GM19023 (cell line): ENCODE results near the gene SLC4A4.
"Not testable (repeated sequence)": the region's sequence is repeated elsewhere in the genome, so short reads cannot be mapped to it uniquely, and the experiment has no call there.

ENCODE experiments used
- ATAC-seq: cut with Tn5 transposase; IDR thresholded peaks from one replicate; pipeline ENCODE4 v1.9.1; 2021; ENCODE audit warnings: mild to moderate bottlenecking, moderate library complexity; ENCODE audit not compliant: unreplicated experiment

SLC4A4 gene

DNA sequence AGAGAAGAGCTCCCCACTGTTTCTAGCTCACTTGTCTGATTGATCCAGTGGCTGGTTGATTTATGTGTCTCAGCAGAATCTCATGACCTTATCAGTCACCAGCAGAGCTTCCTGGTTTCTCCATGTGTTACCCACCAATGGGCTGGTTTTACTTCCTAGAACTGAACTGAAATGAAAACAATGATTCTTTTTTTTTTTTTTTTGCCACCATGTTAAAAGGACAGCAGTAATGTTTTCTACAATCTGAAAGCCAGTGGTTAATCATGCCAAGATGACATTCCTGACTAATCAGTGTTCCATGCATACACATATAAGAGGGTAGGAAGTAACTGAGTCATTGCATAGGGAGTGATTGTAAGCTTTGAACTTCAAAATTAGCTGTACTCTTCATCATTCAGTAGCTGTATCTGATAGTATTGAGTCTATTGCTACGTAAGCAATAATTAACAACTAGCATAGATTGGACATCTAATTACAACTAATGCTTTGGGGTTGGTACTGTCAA, 67.7 kb downstream of the SLC4A4 start:
- no peak for ATAC-seq

DNA sequence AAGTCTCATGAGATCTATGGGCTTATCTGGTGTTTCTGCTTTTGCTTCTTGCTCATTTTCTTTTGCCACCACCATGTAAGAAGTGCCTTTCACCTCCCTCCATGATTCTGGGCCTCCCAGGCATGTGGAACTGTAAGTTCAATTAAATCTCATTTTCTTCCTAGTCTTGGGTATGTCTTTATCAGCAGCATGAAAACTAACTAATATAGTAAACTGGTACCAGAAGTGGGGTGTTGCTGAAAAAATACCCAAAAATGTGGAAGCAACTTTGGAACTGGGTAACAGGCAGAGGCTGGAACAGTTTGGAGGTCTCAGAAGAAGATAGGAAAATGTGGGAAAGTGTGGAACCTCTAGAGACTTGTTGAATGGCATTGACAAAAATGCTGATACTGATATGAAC, 70.1 kb downstream of the SLC4A4 start:
- ATAC-seq, result not testable (repeated sequence)

DNA sequence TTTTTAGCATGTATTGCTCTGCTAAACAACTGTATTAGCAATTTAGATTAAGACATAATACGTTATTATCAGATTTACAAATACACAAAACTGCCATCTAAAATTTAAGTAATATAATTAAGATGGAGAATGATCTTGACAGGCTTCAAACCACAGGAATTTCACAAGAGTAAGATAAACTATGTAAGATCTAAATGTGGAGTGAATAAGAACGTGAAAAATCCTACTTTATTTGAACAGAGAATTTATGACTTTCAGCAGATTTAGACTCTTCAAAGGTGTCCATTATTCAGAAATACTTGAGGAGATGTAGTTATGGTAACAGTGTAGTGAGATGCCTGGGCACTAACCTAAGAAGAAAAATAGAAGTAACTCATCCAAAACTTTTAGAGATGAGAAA, 73.2 kb downstream of the SLC4A4 start:
- ATAC-seq, result no peak

DNA sequence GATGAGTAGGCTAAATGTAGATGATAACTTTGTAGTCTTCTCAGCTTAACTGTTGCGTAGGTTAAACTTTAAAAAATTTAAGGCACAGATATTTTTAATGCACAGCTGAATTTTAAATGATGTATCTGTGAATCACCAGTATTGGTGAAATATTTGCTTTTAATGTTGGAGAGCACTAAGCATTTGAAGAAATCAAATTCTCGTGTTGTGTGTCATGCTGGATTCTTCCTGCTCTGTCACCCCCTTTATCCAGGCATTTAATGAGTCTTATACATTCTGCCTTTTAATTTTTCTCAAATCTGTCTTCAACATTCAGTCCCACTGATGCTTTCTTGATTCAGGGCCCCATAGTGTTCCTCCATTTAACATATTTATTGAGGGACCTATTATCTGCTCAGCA, 76.7 kb downstream of the SLC4A4 start:
- ATAC-seq, result no peak

DNA sequence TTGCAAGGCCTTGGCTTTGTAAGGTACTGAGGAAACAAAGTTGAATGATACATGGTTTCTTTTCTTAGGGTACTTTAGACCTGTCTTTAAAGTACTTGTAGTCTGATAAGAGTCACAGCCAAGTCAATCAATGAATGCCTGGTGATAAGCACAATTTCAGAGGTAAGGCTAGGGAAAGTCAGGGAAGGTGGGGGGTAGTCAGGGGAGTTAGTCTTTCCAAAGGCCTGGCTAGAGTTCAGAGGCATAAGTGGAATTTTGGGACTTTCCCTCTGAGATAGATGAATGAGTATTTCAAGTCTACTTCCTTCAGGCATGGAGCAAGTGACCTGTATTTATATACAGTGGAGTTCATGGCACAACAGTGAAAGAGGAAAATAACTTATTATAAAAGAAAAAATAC, 78.3 kb downstream of the SLC4A4 start:
- ATAC-seq, result no peak

DNA sequence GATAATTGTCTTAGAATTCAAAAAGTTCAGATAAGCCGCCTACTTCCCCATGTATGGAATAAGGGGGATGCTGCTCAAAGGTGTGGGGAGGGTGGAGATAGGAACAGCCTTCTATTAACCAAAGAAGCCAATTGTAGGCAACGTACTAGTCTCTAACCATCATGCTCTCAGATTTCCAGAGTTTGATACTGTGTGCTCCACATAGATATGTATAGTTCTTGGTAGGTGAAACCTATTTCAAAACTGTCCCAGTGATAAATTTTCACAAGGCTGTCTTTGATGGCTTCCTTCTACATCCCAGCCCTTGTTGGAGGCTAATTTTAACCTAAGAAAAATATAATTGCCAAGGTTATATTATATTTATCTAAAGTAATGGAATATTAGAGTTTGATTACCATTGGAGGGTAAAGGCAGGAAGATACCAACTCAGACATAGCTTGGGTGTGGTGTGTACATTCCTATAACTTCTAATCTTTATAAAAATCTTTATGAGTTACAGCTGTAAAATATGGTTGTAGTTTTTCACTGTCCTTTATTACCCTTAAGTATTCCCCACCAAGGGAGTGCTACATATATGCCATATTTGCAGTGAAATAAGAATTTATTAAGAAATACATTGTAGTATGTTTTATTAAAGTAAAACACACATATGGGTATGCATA, 87.7 kb downstream of the SLC4A4 start:
- ATAC-seq, result no peak

DNA sequence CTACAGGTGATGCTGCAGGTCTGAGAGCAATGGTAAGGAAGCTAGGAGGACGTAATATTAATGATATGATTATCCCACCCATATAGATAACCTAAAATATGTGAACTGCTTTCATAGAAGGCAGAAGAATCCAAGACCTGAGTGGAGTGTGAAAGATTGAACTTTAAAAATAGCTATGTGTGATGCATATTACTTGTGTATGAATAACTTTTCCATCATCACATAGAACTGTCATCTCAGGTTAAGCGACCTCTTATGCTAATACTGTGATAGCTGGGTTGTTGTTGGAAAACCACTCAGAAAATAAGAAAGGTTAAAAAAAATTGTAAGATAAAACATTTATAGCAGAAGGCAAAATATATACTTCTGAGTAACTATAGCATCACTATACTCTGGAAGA, 90.3 kb downstream of the SLC4A4 start:
- no peak for ATAC-seq

DNA sequence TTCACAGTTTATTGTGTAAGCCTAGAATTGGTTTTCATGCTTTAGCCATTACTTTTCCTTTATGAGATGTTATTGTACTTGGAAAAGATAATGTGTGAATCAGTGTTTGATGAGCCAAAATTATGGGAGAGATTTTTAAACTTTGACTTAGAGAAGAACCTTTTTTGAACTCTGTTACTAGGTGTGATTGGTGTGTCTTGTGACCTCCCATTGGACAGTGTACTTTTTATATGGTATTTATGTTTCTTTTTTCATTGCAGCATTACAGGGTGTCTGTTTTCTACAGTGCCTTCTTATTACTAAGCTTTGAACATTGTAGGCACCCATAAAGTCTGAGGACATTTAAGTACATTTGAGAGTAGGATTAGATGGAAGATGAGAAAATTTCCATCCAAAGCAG, 91.1 kb downstream of the SLC4A4 start:
- ATAC-seq, result no peak

DNA sequence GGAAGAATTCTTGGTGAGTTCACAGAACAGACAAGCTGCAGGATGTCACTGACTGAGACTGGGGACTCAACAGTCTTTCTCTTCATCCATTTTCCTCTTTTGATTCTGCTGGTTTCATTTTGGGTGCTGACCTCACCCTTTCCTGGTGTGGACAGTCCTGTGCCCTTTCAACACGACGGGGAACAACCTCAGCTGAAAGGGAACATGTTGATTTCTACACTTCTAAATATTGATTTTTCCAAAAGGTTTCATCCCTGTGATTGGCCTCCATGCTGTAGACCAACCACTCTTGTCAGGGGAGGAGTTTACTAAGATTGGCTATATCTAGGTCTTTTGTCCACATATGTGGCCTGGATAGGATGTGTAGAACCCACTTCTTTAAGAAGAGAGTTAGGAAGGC, 91.8 kb downstream of the SLC4A4 start:
- no peak for ATAC-seq

DNA sequence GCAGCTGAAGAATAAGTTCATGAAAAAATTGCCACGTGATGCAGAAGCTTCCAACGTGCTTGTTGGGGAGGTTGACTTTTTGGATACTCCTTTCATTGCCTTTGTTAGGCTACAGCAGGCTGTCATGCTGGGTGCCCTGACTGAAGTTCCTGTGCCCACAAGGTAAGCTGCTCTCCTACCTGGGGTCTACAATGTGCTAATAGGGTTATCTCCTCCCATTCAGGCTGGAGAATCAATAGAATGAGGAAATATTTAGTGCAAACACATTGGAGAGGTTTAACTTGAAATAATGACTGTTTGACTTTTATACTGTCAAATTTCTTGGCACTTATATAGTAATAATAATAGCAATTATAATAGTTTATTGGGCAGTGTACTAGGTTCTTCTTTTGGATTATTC, 101.8 kb downstream of the SLC4A4 start:
- ATAC-seq, result no peak

DNA sequence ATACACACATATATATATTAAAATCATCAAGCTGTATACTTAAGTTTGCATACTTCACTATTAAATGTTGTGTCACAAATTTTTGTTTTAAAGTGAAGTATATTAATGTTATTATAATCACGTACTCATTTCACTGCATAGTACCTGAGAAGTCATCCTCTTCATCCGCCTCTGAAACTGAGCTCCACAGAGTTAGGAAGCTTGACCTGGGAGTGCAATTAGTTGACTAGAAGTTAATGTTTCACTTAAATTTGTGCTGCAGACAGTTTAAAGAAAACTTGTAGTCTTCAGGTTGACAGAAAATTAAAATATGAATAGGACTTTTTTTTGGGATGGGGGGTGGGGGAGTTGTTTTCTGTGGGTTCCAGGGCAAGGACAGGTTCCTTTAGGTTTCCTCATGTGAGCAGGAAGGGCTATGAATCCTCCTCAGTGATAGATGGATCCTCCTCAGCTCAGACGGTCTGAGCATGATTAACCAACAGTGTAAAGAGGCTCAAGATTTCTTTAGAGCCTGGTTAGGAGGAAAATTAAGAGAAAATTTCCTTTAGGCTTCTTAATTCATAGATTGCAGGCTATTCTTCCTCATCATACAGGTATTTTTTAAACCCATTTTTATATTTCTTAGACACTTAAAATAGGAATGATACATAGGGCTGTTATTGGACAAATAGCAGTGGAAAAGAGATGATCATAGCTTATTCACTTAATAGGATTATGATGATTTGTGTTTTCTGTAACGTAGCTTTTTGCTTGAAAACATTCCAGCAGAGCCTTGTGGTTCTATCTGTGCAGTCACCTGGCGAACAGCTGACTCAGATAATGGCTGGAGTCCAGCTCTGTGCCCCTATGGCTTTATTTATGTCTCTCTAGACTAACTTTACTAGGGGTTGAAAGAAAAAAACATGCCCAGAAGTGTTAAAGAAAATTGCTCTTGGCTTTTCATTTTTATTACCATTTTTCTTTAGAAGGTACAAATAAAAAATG, 102.7 kb downstream of the SLC4A4 start:
- no peak for ATAC-seq

DNA sequence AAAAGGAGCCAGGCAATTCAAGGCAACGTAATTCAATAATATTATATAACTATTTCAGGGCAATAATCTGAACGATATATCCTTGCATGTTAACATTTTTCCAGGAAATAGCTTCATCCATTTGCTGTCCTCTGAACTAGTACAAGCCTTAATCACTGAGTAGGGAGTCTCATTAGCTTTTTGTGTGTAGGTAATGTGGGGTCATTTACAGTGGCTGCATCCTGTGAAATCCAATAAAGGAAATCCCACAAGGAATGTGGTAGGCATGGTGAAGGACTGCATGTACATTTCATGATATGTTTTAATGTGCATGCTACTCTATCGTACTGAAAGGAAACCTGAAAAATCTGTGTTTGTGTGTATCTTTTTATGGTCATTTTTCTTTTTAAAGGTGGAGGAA, 103.5 kb downstream of the SLC4A4 start:
- ATAC-seq, result no peak

DNA sequence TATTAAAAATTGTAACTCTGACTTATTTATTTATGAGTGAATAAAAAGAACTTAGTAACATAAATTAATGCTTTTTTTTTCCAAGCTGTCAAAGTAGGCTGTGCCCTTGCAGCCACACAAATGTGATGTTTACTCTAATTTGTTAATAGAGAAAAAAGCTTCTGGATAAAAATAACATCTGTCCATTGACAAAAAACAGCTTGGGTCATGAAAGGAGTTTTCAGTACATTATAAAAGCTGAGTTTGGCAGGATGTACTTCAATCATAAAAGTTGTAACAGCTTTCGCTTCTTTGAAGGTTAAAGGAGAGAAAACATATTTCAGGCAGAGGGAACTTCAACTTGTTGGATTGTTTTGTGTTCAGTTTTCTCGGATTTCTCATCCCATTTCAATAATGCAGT, 105.6 kb downstream of the SLC4A4 start:
- no peak for ATAC-seq

DNA sequence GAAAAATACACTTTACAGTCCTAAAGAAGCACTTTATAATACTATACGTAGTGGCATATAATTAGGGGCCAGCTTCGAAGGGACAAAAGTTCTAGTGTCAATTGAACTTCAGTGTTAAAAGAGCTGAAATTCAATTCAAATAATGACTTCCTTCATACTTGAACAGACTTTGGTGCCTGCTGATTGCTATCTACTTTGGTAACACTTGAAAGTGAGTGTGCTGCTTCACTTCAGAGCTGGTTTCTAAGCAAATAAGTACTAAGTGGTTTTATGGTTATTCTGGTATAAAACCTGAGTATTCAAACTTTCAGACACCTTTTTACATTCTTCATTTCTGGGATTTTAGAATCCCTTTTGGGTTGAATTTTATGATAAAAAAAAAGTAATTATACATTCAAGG, 107.0 kb downstream of the SLC4A4 start:
- ATAC-seq, result no peak

DNA sequence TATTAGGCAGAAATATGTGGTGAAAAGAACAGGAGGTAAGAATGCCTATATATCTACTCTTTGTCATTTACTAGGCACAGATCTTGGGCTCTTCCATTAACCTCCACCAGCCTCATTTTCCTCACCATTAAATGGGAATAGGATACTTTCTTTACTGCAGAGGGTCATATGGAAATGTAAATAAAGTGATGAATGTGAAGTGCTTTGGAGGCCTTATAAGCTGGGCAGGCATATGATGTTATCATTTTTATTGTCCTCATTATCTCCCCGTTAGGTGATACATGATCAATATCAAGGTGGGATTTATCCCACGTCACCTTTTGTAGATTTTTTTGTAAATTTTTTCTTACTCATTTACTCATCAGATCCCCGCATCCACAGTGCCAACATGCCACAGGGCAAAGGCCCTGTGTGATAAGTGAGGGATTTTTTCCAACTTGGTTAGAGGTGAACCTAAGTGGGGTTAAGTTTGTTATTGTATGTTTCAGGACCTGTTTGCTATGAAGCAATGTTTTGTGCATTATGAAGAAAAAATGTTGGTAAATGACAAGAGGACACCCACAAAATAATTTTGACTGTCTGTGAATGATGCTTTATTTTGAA, 107.8 kb downstream of the SLC4A4 start:
- ATAC-seq, result no peak

DNA sequence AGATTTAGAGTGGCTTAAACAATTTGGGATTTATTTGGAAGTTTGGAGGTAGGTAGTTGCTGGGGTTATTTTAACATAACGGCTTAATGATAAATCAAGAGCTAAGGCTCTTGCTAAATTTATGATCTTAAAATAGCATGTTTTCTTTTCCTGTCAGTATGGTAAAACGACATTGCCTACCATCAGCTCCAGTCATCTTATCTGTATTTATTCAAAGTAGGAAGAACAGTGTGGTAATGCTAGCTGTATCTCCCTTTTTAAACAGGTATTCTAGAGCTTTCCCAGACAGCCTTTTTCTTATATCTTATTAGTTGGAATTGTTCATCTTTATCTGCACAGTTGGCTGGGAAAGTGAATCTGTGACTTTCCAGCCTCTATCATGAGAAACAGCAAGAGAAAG, 110.2 kb downstream of the SLC4A4 start:
- no peak for ATAC-seq

DNA sequence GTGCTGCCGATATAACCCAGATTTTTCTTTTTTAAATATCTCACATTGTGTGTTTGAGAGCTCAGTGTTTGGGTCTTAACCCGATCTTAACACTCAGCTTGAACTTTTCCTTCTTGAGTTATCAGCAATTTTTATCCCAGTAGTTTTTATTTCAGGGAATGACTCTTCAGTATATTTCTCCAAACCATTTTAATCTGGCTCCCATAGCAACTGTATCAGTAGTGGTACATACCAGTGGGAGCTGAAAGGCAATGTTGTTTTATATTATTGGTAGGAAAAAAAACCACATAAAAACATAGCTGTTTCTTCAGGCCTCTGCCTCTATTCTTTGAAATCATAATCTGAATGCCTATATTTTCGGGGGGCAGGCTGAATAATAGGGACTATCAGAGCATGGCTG, 111.1 kb downstream of the SLC4A4 start:
- ATAC-seq, result no peak

DNA sequence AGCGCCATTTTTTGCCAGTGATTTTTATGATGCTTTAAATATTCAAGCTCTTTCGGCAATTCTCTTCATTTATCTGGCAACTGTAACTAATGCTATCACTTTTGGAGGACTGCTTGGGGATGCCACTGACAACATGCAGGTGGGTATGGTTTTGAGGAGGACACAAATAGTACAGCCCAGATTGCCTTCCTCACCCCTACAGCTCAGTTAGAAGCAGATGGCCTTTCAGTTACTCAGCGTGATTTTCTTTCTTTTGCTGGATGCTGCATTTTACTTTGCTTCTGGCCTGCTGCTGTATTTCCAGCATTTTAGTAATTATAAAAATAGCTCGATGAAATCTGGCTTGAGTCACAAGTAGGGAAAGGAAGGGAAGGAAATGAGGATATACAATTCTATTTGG, 114.7 kb downstream of the SLC4A4 start:
- no peak for ATAC-seq

DNA sequence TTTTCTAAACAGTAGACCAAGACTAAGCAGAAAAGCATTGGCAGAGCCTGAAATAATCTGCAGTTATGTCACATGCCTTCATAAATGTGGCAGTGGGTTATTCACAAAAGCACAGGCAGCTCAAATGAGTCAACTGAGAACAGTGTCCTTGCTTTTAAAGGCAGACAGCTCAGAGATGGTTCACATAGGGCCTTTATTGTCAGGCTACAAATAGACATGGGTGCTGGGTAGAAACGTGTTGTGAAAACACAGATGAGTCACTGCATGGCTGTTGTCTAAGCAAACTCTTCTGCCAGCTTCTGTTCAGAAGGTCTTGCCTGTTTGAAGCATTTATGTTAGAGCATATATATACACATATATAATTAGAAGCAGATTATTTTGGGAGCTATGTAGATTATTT, 118.0 kb downstream of the SLC4A4 start:
- no peak for ATAC-seq

DNA sequence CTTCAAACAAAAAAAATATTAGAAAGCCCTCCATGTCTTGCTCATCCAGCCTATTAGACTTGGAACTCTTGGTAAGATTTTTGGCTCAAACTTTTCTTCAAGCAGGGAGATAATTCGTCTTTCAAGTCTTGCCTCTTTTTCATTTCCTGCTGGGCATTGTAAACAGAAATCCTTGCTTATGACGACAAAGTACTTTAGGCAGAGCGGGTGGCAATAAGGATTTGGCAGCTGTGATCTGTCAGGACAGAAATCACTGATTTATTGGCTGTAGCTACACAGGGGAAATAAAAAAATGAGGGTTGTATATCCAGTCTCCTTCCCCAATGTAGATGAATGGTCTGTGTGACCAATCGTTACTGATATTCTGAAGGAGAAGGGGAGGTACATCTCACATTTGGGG, 121.6 kb downstream of the SLC4A4 start:
- ATAC-seq, result no peak

DNA sequence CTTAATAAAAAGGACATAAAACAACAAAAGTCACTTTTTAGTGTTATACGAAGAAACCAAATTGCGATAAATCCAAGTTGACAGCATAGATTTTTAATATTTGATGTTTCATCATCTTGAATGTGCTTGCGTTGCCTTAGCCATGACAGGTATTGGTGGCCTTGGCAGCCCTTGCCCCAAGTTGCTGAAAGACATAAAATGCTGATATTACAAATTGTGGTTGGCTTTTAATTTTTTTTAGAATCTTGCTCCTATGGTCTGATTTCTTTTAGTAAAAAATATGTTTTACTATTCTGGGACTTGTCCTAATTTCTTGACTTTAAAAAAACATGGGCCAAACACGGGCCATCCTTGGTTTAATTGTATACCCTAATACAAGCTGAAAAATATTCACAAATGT, 122.6 kb downstream of the SLC4A4 start:
- no peak for ATAC-seq

DNA sequence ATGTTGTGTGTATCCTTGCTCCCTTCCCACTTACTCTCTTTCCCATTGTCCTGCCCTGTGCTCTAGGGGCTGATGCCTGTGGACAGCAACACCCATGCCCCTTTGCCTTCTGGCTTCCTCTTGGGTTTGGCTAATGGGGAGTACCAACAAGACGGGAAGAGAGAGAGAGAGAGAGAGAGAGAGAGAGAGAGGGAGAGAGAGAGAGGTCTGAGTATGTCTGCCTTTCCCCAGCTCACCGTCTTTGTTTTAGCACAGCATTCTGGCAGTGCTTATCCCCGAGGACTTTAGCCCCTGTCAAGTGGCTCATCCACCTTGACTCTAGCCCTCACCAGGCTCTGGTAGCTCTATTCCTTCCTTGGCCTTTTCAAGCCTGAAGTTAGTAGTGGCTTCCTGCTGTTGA, 128.0 kb downstream of the SLC4A4 start:
- no peak for ATAC-seq
